Measurements from ENCODE around the gene CNIH3.
"Not testable (repeated sequence)": the region's sequence is repeated elsewhere in the genome, so short reads cannot be mapped to it uniquely, and the experiment has no call there.

- not testable (repeated sequence) for TF ChIP-seq CTCF, POLR2AphosphoS5, POLR2A, EP300 (IDR thresholded peaks at IDR 0.05)
Observed at GRCh38 chr1:224686140-224686539, 70.0 kb downstream of the CNIH3 start.
